Colonic mucosa (tissue), 4 donors: ENCODE results near the gene POMGNT2. TPM values are rescaled to one million over a fixed set of nuclear protein-coding genes. Genes with fewer than 3 reads are reported as not detected.

Source experiments
- DNase-seq: peaks from one replicate; pipeline ENCODE4 v3.0.0-alpha.2; 2020
- H3K27ac ChIP-seq: fragments of 200-600 bp; one replicate; pipeline ENCODE4 v1.8.0; 2021
- H3K27me3 ChIP-seq: fragments of 200-600 bp; one replicate; pipeline ENCODE4 v1.8.0; 2021
- H3K36me3 ChIP-seq: fragments of 200-600 bp; one replicate; pipeline ENCODE4 v1.8.0; 2021
- H3K4me1 ChIP-seq: fragments of 200-600 bp; one replicate; pipeline ENCODE4 v1.8.0; 2021; ENCODE audit warnings: mild to moderate bottlenecking
- H3K4me3 ChIP-seq: fragments of 200-600 bp; one replicate; pipeline ENCODE4 v1.8.0; 2021
- H3K9ac ChIP-seq, 2 donors: one replicate each; pipeline ENCODE4 v1.7.0; 2013; ENCODE audit warnings: control low read depth in 2 of 2, low read depth in 2 of 2, low read length in 2 of 2
- H3K9me3 ChIP-seq: fragments of 200-600 bp; one replicate; pipeline ENCODE4 v1.8.0; 2021
- intact Hi-C: fragments of 100-400 bp; cut with DNase I; formaldehyde crosslinking; loops from one replicate; pipeline ENCODE4 v1.14.1; 2022
- total RNA-seq, 2 donors: library from RNA; stranded (reverse); fragmentation: NEBNext Ultra II Directional in 1 of 2; extraction: Animal tissue kit (Norgen Biotek cat#: 25700) in 1 of 2; gene quantifications; one replicate each; pipeline ENCODE4 v1.2.1, GENCODE V29; 2021
- TF ChIP-seq, protein P1 (sequence below): fragments of 200-600 bp; IDR thresholded peaks from one replicate; pipeline ENCODE4 v1.8.0; 2022; ENCODE audit warnings: antibody characterized with exemption, mild to moderate bottlenecking
- donor health status: healthy.
- donor health status: DM: no; HTN: no; CAD: no.
- donor health status: DM: no; HTN: no; CAD: no.

The POMGNT2 gene
- total RNA-seq, 2 donors from 2014 or later, result 5.2 to 11.0 TPM

DNA sequence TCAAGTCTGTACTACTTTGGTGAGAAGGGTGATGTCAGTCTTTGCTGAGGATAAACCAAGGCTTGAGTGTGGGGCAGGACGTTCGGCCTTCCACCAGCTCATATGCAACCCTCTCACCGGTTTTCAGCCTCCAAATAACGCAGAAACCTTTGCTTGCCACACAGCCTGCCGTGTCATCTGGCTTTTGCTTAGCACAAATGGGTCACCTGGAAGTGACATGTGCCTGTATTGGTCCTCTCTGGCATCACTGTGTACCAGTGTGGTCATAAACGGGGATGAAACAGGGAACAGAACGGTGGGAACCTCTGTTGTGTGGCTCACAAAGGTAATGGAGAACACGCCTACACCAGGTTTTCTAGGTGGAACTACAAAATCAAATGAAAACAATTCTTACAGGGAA lies 7.1 kb downstream of the POMGNT2 start:
- intact Hi-C loops, result no loop called here
- no peaks in the 10 kb centered on the region for H3K4me1 ChIP-seq
- DNase-seq, result no peak
- no peak overlapping the region for H3K27ac ChIP-seq
- TF ChIP-seq, protein P1, sequence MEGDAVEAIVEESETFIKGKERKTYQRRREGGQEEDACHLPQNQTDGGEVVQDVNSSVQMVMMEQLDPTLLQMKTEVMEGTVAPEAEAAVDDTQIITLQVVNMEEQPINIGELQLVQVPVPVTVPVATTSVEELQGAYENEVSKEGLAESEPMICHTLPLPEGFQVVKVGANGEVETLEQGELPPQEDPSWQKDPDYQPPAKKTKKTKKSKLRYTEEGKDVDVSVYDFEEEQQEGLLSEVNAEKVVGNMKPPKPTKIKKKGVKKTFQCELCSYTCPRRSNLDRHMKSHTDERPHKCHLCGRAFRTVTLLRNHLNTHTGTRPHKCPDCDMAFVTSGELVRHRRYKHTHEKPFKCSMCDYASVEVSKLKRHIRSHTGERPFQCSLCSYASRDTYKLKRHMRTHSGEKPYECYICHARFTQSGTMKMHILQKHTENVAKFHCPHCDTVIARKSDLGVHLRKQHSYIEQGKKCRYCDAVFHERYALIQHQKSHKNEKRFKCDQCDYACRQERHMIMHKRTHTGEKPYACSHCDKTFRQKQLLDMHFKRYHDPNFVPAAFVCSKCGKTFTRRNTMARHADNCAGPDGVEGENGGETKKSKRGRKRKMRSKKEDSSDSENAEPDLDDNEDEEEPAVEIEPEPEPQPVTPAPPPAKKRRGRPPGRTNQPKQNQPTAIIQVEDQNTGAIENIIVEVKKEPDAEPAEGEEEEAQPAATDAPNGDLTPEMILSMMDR, result no peak
- H3K9me3 ChIP-seq, result no peaks in the 10 kb centered on the region
- no peaks in the 10 kb centered on the region for H3K27me3 ChIP-seq
- no peak overlapping the region for H3K4me3 ChIP-seq
- H3K9ac ChIP-seq, result no peak overlapping the region
- no peaks in the 10 kb centered on the region for H3K36me3 ChIP-seq

GRCh38 chr3:43097400-43098080 lies 8.3 kb downstream of the POMGNT2 start:
- Histone ChIP-seq H3K27ac (no peak overlapping the region), H3K4me1 (no peaks in the 10 kb centered on the region), H3K27me3 (no peaks in the 10 kb centered on the region), H3K36me3 (no peaks in the 10 kb centered on the region), H3K9me3 (no peaks in the 10 kb centered on the region), H3K4me3 (no peak overlapping the region), H3K9ac (no peak overlapping the region)
- intact Hi-C loops, result no loop called here
- DNase-seq, result no peak
- TF ChIP-seq, protein P1, result no peak

GRCh38 chr3:43096761-43097160 lies 9.1 kb downstream of the POMGNT2 start:
- intact Hi-C loops, result no loop called here

GRCh38 chr3:43095370-43095769 lies 10.5 kb downstream of the POMGNT2 start:
- intact Hi-C loops, result no loop called here
- no peaks in the 10 kb centered on the region for H3K36me3 ChIP-seq
- TF ChIP-seq, protein P1, result no peak

More at GRCh38 chr3:43096761-43097160, 9.1 kb downstream of the POMGNT2 start:
- Histone ChIP-seq H3K4me3 (no peak overlapping the region), H3K9me3 (no peaks in the 10 kb centered on the region), H3K9ac (no peak overlapping the region), H3K27ac (no peak overlapping the region), H3K27me3 (no peaks in the 10 kb centered on the region), H3K36me3 (no peaks in the 10 kb centered on the region), H3K4me1 (no peaks in the 10 kb centered on the region)
- TF ChIP-seq, protein P1, result no peak
- DNase-seq, result no peak

GRCh38 chr3:43094851-43095250 lies 11.0 kb downstream of the POMGNT2 start:
- H3K4me1 ChIP-seq, result no peaks in the 10 kb centered on the region
- intact Hi-C loops, result no loop called here
- H3K36me3 ChIP-seq, result no peaks in the 10 kb centered on the region
- no peak overlapping the region for H3K9ac ChIP-seq
- H3K27me3 ChIP-seq, result no peaks in the 10 kb centered on the region
- no peak overlapping the region for H3K4me3 ChIP-seq
- TF ChIP-seq, protein P1, result no peak
- no peak overlapping the region for H3K27ac ChIP-seq
- DNase-seq, result no peak
- no peaks in the 10 kb centered on the region for H3K9me3 ChIP-seq

More at GRCh38 chr3:43095370-43095769, 10.5 kb downstream of the POMGNT2 start:
- Histone ChIP-seq H3K27ac (no peak overlapping the region), H3K9ac (no peak overlapping the region), H3K4me3 (no peak overlapping the region), H3K4me1 (no peaks in the 10 kb centered on the region), H3K9me3 (no peaks in the 10 kb centered on the region), H3K27me3 (no peaks in the 10 kb centered on the region)
- no peak for DNase-seq
